Stimulated activated CD8-positive, alpha-beta memory T cell treated with anti-CD3 and anti-CD28 coated beads, Interleukin-7, amount 100 ng/mL, for 48 hours (primary cell): Measurements from ENCODE around the gene CYTL1.
"Not testable (repeated sequence)": the region's sequence is repeated elsewhere in the genome, so short reads cannot be mapped to it uniquely, and the experiment has no call there.

ENCODE experiments used
- DNase-seq, 2 donors: peaks; one replicate each; pipeline ENCODE4 v3.0.0-alpha.2; 2020; ENCODE audit warnings: low read depth in 1 of 2; ENCODE audit errors: extremely low read depth in 1 of 2

Gene CYTL1

DNA sequence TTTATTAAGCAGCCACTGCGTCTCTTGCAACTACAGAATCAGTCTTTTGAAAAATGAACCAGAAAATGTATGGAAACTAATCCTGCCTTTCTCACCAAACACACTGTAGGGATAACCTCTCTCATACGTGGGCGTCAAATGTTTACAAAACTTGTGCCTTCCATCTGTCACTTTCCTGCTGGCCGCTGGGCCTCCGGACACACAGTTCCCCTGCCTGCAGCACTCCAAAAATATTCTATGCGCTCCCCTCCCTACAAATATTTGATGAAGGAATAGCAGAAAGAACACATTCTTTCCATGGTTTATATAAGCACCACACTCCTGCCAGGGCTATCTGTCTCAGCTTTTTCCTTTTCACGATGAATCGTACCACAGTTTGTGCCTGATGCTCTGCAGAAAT lies 14.9 kb upstream of the CYTL1 start:
- no peak for DNase-seq

DNA sequence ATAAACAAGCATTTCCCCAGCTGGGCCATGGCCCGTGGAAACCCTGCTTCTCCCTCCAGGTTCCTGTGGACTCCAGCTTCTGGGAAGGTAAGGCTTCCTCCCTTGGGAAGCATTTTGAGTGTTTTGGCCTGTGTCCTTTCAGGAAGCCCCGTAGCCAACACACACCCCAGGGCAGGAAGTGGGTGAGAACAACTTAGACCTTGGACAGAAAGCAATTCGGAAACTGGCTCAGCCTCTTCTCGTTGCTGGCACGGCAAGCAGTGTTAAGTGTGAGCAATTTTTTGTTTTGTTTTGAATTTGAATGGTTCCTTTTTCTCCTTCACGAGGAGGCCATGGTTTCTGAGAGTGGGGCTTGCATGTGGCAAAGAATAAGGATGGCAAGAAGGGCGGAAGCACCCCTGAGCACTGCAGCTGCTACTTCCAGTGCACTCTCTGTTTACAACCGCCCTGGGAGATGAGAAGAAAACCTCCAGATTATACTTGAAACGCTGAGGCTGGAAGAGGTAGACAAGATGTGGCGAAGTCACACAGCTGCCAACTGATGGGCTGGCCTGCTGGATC lies 14.1 kb upstream of the CYTL1 start:
- DNase-seq = no peak

DNA sequence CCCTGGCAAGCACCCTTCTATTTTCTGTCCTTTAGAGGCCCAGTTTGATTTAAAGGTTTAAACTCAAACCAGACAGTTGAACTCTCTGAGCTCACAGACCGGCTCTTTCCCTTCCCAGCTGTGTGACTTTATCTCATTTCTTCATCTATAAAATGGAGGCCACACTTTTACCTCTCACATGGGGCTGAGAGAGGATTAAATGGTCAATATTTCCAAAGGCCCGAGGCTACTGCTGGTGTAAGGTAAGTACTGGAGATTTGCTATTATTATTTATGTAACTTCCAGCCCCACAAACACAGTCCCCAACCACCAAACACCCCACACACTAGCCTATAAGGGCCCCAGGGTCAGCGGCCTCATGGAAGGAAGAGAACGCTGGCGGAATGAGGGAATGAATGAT lies 13.6 kb upstream of the CYTL1 start:
- no peak for DNase-seq

GRCh38 chr4:5030927-5031326 lies 11.7 kb upstream of the CYTL1 start:
- no peak for DNase-seq

DNA sequence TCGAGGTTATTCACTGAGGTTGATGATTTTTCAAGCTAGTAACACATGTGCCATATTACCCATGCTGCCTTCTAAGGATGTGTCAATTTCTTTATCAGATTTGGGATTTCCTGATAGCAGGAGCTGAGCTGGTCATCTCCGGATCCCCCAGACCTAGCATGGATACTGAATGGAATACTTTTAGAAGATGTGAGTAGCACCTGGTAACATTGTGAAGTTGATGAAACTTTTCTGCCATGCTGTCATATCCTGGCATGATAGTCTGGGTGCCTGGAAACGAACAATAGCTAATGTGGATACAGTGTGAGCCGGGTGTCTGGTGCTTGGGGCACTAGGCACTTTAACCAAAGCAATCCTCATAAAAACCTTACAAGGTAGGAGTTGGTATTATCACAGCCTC lies 11.0 kb upstream of the CYTL1 start:
- DNase-seq = no peak

DNA sequence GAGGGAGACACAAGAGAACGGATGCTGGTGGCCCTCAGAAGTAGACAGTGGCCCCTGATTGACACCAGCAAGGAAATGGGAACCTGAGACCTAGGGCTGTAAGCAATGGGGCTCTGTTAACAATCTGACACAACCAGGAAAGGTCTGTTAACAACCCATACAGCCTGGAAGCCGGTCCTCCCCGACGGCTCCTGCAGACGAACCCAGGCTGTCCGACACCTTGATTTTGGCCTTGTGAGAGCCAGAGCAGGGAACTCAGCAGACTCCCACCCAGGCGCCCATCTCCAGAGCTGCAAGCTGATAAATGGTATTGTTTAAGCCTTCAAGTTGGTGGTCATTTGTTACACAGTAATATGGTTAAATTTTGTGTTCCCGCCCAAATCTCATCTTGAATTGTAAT lies 10.2 kb upstream of the CYTL1 start:
- no peak for DNase-seq

- DNase-seq = no peak
Measured at GRCh38 chr4:5028480-5028879, 9.2 kb upstream of the CYTL1 start.

DNA sequence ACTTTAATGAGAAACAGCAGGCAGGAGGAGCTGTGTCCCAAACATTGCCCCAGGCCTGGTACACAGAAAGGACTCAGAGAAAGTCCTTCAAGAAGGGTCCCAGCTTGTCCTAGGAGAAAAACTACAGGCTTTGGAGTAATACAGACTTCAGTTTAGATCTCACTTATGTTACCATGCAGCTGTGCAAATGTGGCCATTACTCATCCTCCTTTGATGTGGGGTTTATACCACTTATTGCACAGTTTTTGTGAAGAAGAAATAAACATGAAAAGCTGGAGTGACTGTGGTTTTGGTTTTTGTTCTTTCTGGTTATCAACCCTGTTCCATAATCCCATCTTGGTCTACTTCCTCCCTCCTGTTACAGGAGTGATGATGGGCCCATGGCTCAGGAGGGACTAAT lies 8.1 kb upstream of the CYTL1 start:
- no peak for DNase-seq

DNA sequence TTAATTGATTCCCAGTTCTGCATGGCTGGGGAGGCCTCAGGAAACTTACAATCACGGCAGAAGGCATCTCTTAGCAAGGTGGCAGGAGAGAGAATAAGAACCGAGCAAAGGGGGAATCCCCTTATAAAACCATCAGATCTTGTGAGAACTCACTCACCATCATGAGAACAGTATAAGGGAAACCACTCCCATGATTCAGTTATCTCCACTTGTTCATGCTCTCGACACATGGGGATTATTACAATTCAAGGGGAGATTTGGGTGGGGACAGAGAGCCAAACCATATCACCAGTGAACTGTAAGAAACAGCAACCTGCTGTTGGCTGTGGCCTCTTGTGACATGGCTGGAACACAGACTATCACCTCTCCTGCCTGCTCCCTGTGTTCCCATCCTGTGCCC lies 7.1 kb upstream of the CYTL1 start:
- DNase-seq = no peak

GRCh38 chr4:5024673-5025072 lies 5.4 kb upstream of the CYTL1 start:
- no peak for DNase-seq

DNA sequence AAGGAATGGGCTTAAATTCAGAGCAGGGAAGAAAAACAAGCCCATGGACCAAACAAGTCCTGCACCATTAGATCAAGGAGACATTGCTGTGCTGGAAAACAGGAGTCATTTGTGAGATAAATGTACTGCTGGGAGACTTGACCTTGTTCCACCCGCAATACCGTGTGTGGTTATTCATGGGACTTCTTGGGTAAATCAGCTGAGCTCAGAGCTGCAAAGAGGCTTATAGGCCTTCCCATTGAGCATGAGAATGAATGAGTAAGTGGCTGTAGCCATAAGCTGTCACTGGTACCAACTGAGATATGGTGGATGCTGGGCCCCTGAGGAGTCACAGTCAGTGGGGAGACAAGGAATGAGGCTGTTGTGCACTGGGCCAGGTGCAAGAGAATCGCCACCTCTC lies 2.3 kb upstream of the CYTL1 start:
- no peak for DNase-seq

DNA sequence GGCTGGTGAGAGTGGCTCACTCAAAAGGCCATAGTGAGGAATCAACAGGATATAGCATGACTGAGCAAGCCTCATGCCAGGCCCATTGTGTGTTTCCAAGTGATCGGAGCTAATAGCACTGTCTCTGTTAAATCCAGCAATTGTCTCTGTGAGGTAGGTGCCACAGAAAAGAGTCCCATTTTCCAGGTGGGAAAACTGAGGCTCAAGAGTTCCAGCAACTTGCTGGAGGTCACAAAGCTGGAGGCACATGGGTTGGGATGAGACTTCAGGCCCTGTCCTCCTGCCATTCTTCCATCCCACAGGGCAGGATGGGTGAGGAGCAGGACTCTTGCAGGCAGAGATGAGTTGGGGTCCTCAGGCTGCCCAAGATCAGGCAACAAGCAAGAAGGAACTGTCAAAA lies 1.1 kb upstream of the CYTL1 start:
- DNase-seq = no peak

- no peak for DNase-seq
Measured at GRCh38 chr4:5019796-5020195, 538 bp upstream of the CYTL1 start.

DNA sequence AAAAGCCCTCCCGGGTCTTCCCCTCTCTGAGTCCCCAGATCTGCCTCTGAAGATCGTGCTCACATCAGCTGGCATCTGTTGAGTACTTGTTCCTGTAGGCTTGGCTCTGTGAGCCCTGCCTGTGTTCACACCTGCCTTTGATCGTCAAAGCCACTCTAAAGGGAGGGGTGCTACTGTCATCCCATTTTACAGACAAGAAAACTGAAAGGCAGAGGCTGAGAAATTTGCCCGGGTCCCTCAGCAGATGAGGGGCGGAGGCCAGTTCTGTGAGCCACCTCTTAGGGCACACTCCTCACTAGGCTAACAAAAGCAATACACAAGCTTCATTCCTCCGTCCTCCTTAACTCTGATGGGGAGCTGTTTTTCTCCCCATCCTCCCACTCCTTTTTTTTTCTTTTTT lies 655 bp downstream of the CYTL1 start:
- DNase-seq = no peak

DNA sequence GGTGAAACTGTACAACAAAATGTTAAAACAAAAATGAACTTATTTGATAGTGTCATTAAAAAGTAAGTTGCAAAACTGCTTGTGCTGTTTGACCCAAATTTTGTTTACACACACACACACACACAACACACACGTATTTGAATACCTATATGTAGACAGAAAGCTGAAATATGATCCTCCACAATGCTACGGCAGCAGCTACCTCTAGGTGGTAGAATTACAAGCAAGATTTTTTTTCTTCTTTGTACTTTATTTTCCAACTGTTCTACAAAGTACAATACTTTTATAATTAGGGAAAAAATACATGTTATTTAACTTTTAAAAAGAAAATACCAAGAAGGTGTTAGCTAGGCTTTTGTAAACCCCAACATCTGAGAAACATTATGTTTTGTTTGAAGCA lies 1.2 kb downstream of the CYTL1 start:
- no peak for DNase-seq

DNA sequence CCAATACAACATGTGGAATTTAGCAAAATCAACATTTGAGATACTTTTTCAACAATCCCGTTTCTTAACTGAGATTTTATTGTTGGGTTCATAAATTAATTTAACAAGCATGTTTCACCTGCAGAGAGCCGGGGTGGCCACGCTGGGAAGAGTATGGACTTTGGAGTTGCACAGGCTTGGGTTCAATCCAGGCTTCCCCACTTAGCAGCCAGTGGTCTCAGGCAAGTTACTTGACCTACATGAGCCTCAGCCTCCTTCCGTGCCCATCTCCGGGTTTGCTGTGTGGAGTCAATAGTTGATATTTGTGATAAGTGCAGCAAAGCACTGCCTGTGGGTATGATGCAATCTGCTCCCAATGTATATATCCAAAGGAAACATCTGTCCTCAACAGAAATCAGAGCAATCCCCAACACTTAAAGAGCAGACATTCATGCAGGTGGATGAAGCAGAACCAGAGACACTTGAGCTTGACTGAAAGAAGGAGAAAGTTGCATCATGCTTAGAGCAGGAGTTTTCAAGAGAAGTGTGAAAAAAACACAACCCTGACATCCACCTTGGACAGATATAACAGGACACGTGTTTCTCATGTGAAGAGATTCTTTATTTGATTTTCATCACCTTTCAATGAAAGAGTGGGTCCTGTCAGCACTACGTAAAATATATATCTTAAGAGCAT lies 5.1 kb downstream of the CYTL1 start:
- DNase-seq = no peak

DNA sequence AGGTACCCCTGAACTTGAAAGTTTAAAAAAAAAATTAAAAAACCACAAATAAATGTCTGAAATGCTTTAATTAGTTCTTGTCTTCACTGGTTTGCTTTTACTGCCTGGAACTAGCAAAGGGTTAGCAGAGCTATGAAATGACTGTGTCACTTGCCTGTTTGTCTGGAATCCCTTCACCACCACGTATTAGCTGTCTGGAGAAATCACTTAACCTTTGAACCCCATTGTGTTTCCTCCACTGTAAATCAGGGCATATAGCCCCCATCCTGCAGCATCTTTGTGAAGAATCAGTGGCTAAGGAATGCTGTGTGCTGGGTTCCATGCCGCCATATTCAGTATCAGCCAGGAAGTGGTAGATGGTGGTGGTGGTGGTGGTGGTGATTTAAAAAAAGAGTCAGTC lies 6.3 kb downstream of the CYTL1 start:
- DNase-seq = no peak

- no peak for DNase-seq
Measured at GRCh38 chr4:5012244-5012898, 6.9 kb downstream of the CYTL1 start.

DNA sequence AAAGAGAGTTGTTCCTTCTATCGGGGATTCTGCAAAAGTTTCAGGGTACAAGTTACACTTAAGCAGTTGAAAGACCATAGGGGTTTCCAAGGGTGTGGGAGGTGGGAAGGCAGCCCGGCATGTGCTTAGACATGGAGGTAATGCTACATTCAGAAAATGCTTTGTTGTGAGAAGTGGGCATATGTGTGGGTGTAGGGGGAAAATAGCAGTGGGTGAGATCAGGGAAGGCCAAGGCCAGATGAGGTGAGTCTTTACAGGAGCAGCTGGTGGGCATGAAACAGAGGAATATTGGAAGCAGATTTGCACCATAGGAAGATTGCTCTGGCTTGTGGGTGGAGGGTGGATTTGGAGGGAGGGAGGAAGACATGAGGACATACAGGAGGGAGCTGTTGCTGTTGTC lies 8.3 kb downstream of the CYTL1 start:
- no peak for DNase-seq

GRCh38 chr4:5009796-5010195 lies 9.5 kb downstream of the CYTL1 start:
- DNase-seq = no peak

- not testable (repeated sequence) for DNase-seq
Measured at GRCh38 chr4:5006932-5007331, 12.3 kb downstream of the CYTL1 start.

GRCh38 chr4:5004496-5004895 lies 14.8 kb downstream of the CYTL1 start:
- DNase-seq = no peak

DNA sequence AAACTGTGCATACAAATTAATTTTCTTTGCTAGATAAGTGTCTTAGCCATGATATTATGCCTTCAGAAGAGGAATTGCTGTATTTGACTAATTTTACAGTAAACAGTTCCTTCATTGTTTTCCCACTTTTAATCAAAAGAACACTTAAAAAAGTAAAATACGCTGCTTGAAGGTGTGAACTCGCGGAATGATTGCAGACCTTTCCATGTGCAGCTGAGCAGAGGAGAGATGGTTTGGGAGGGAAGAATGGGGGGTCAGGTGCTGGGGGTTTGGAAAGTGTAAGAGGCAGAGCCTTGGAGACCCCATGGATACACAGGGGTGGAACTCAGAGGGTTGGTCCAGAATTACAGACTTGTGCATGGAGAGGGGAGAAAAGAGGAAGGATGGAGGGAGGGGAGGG lies 15.3 kb downstream of the CYTL1 start:
- DNase-seq = no peak
